Myocyte (in vitro differentiated cells): ENCODE data around the gene CES1. TPM values are rescaled to one million over a fixed set of nuclear protein-coding genes. Genes with fewer than 3 reads are reported as not detected.

ENCODE experiments used
- total RNA-seq: library from RNA; depleted of rRNA; stranded (reverse); fragments of >200 nt; gene quantifications from 2 replicates; pipeline ENCODE4 v1.2.3, GENCODE V29; 2014

Gene CES1
- total RNA-seq, 1 donor from 2014 or later: not detected

Other genes with a start within 250 kb of the CES1 start
- not detected in 2 replicates for gene SLC6A2, start 177.1 kb downstream of the CES1 start, total RNA-seq
- gene CES5A, start 42.3 kb upstream of the CES1 start, total RNA-seq: not detected in 2 replicates